ENCODE measurements around the gene UCHL3. TPM values are rescaled to one million over a fixed set of nuclear protein-coding genes. Genes with fewer than 3 reads are reported as not detected.

UCHL3 gene
- total and polyA plus RNA-seq, 10 of the 15 experiments (the other 5 are each of a cell fraction or from before 2014, with no cell fraction given): 52.5 to 179 (median 104) TPM

DNA sequence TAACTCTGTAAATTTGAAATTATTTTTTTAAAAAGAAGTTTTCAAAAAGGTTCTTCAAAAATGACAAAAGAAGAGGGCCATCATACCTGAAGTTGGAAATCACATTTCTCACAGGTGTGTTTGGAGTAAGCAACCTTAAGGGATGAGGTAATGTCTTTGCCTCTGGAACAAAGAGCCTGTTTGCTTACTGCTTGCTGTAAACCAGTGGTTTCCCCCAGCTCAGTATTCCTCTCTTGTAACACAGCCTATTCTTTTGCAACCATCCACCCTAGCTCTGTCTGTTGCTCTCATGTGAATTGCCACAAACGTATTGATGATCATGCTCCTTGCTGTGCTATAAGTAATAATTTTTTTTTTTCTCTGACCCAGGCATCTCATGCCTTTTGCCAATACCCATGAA, 38.1 kb downstream of the UCHL3 start:
- CTCF ChIA-PET: no interaction called here
- no peak for FAIRE-seq
- no peaks in the 10 kb centered on the region for H4K20me1 ChIP-seq (ENCODE audit: control insufficient read depth, insufficient read depth)
- DNase-seq (ENCODE audit: low read depth, low spot score): no peak
- intact Hi-C loops (cut with micrococcal nuclease; ENCODE audit: unreplicated experiment) (no loop called here), in situ Hi-C loops (cut with MboI) (no loop called here)
- no peaks in the 10 kb centered on the region for H3K27me3 ChIP-seq (replicated peaks in 1 of 2; ENCODE audit: control insufficient read depth in 2 of 2, insufficient read depth in 2 of 2, low read length in 1 of 2)
- H3K9ac ChIP-seq (ENCODE audit: control insufficient read depth, insufficient read depth, low read length): no peak overlapping the region
- peak; percentile 25; the same call in 2 of the 3 replicates for ATAC-seq
- no TSS peak for BruUV-seq (replicated peaks)
- no peak overlapping the region for H3K4me3 ChIP-seq
- H3K4me2 ChIP-seq (ENCODE audit: control insufficient read depth, insufficient read depth): no peak overlapping the region
- H3K27ac ChIP-seq (ENCODE audit: control insufficient read depth, insufficient read depth): no peak overlapping the region
- peaks cover 2 to 17% of the 10 kb centered on the region in 2 experiments for H3K36me3 ChIP-seq (ENCODE audit: control insufficient read depth in 2 of 2, insufficient read depth in 2 of 2, low read length in 1 of 2)
- POLR2A ChIA-PET: no interaction called here
- H2AFZ ChIP-seq (ENCODE audit: control insufficient read depth, low read depth, low read length): no peak overlapping the region
- SMC1A ChIA-PET (ENCODE audit: uncharacterized antibody, unreplicated experiment): no interaction called here
- no peaks in the 10 kb centered on the region for H3K79me2 ChIP-seq (ENCODE audit: control insufficient read depth, insufficient read depth, low read length)
- no peaks in the 10 kb centered on the region for H3K4me1 ChIP-seq (ENCODE audit: control insufficient read depth, insufficient read depth, low read length)
- 45% methylated on average over 1 of the region's 1 CpG for WGBS (ENCODE audit: insufficient coverage, insufficient replicate concordance, low lambda C conversion rate, missing lambda C conversion rate)
- no peak for TF ChIP-seq PBX3 (IDR thresholded peaks at IDR 0.05; ENCODE audit: insufficient replicate concordance, low read depth, low read length)
- TF ChIP-seq EP300 (IDR thresholded peaks at IDR 0.05; ENCODE audit: borderline replicate concordance in 1 of 2, control insufficient read depth in 1 of 2, low read depth in 2 of 2, low read length in 2 of 2): no peak
- TF ChIP-seq RAD21 (IDR thresholded peaks at IDR 0.05; ENCODE audit: insufficient read depth, low read depth, low read length): no peak
- no peak for TF ChIP-seq HDAC2 (IDR thresholded peaks at IDR 0.05)
- no peak for TF ChIP-seq CHD1 (IDR thresholded peaks at IDR 0.05; ENCODE audit: low read depth, low read length)
- TF ChIP-seq SREBF2 (IDR thresholded peaks at IDR 0.05; ENCODE audit: low read length): no peak
- no peak for TF ChIP-seq RAD51 (IDR thresholded peaks at IDR 0.05)
- TF ChIP-seq ZNF384 (IDR thresholded peaks at IDR 0.05; ENCODE audit: borderline replicate concordance, low read depth, low read length): no peak
- TF ChIP-seq RB1 (IDR thresholded peaks at IDR 0.05; ENCODE audit: borderline replicate concordance): no peak
- TF ChIP-seq HSF1 (IDR thresholded peaks at IDR 0.05; ENCODE audit: low read depth, low read length): no peak
- TF ChIP-seq CHD4 (IDR thresholded peaks at IDR 0.05): no peak
- no peak for TF ChIP-seq RFX5 (IDR thresholded peaks at IDR 0.05; ENCODE audit: low read depth, low read length)
- TF ChIP-seq MTA2 (IDR thresholded peaks at IDR 0.05; ENCODE audit: low read depth): no peak
- no peak for TF ChIP-seq NBN (IDR thresholded peaks at IDR 0.05)
- RAD21 ChIA-PET (ENCODE audit: unreplicated experiment): no interaction called here
- H3K9me3 ChIP-seq (replicated peaks; ENCODE audit: control insufficient read depth, insufficient read depth, low read length): peaks cover 10% of the 10 kb centered on the region
